RWPE1 (cell line): ENCODE measurements around the gene TMEM63B.

Experiments used
- CTCF ChIA-PET: fragments of 350-600 bp; sonication (Branson Sonifier 250); formaldehyde crosslinking; extraction: SDS; loops from one replicate; lab custom pipeline; 2021; lab: Yijun Ruan, JAX
- POLR2A ChIA-PET: fragments of 400-600 bp; formaldehyde crosslinking; extraction: SDS; loops from one replicate; lab custom pipeline; 2020; ENCODE audit warnings: antibody characterized with exemption; ENCODE audit not compliant: low non-redundant PET; lab: Yijun Ruan, JAX
- DNase-seq: peaks from one replicate; pipeline ENCODE4 v3.0.0; 2012; ENCODE audit warnings: low spot score
- H3K27ac ChIP-seq: fragments of 450-650 bp; 2 replicates; pipeline ENCODE4 v1.5.1; 2017
- CTCF ChIP-seq: fragments of 450-650 bp; conservative IDR thresholded peaks from 2 replicates; pipeline ENCODE4 v1.5.1; 2017; ENCODE audit warnings: low read depth, mild to moderate bottlenecking

TMEM63B gene

DNA sequence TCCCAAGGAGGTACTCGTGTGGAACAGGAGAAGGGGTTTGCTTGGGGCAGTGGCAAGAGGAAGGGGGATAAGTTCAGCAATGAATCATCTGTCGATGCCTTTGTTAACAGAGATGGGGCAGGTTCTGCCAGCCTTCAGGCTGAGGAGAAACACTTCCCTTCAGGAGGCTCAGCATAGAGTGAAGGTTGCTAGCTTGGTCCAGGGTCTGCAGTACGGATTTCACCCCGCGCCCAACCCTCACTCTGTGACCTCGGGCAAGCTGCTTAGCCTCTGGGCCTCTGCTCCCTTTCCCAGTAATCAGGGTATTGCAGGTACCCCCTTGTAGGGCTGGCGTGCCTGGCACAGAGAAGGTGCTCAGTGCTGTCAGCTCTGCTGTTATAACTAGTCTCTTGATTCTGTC, 38.8 kb downstream of the TMEM63B start:
- ChIA-PET POLR2A (no interaction called here), CTCF (no interaction called here)
- H3K27ac ChIP-seq, result no peak overlapping the region
- DNase-seq, result no peak
- no peak for TF ChIP-seq CTCF

DNA sequence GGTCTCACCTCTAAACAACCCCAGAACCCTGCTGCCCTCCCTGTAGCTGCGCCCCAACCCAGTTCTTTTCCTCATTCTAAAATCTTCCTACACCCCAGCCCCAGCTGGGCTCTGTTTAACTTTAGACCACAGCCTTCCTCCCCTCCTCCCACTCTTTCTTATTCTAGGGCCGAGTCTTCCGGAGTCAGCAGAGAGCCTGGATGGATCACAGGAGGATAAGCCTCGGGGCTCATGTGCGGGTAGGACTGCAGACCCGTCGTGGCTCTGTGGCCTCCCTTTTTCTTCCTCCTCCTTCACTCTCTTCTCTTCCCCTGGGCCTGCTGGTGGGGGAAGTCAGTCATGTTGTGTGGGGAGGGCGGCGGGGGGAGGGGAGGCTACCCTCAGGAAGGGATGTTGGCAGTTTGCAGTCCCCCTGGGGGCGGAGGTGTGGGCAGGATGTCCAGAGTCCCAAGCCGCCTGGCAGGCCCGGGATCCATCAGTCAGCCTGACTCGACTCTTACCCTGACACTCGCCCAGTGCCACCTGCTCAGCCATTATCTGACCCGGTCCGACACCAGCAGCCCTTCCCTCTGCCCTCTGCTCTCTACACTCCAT, 39.3 kb downstream of the TMEM63B start:
- no peak overlapping the region for H3K27ac ChIP-seq
- TF ChIP-seq CTCF, result no peak
- DNase-seq, result no peak
- POLR2A ChIA-PET, result no interaction called here
- CTCF ChIA-PET, result no interaction called here

DNA sequence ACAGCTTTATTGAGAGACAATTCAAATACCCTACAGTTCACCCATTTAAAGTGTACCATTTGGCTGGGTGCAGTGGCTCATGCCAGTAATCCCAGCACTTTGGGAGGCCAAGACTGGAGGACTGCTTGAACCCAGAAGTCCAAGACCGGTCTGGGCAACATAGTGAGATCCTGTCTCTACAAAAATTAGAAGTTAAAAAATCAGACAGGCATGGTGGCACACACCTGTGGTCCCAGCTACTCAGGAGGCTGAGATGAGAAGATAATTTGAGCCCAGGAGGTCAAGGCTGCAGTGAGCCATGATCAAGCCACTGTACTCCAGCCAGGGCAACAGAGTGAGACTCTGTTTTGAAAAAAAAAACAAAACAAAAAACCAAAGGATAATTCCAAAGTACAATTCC, 40.2 kb downstream of the TMEM63B start:
- ChIA-PET CTCF (no interaction called here), POLR2A (no interaction called here)
- DNase-seq, result no peak
- no peak overlapping the region for H3K27ac ChIP-seq
- no peak for TF ChIP-seq CTCF

GRCh38 chr6:44169154-44169553, 41.8 kb downstream of the TMEM63B start:
- peak overlapping the region; percentile 61 for H3K27ac ChIP-seq

DNA sequence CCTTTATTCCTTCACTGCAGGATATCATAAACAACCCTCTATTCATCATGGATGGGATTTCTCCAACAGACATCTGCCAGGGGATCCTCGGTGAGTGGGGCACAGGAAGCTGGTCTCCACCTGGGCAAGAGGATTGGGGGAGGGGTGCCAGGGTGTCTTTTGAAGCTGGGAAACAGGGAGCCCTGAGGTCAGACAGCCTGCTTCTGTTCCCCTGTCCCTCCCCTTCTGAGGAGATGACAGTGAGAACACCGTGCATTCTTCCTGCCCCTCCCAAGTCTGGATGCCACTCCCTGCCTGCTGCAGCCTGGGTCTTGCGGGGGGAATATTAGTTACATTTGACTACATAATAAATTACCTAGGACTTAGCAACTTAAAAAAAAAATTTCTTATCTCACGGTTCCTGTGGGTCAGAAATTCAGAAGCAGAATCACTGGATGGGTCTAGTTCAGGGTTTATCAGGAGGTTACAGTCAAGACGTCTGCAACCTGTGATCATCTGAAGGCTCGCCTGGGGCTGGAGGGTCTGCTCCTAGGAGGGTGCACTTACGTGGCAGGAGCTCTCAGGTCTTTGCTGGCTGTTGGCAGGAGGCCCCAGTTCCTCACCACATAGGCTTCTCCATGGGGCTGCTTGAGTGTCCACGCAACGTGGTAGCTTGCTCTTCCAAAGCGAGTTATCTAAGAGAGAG, 42.7 kb downstream of the TMEM63B start:
- peak overlapping the region; percentile 61 for H3K27ac ChIP-seq
- no peak for TF ChIP-seq CTCF
- CTCF ChIA-PET, result interaction anchor here (0.5 kb wide), 1 partner anchor 9 kb away, joined by 4 read pairs; no protein-coding TSS in a partner anchor
- no peak for DNase-seq
- POLR2A ChIA-PET, result no interaction called here

More at GRCh38 chr6:44169154-44169553, 41.8 kb downstream of the TMEM63B start:
- POLR2A ChIA-PET, result no interaction called here
- no peak for TF ChIP-seq CTCF
- DNase-seq, result no peak
- CTCF ChIA-PET, result no interaction called here

- CTCF ChIA-PET, result interaction anchor here (0.6 to 2.0 kb wide), 10 partner anchors 8 to 254 kb away, joined by 3 to 11 read pairs (median 4); partner anchors contain the start of gene SLC35B2
- POLR2A ChIA-PET, result no interaction called here
- no peak overlapping the region; the same call in 1 of the 2 replicates for H3K27ac ChIP-seq
These were observed 44.7 kb downstream of the TMEM63B start for GRCh38 chr6:44171899-44172546.

More at GRCh38 chr6:44171899-44172546, 44.7 kb downstream of the TMEM63B start:
- TF ChIP-seq CTCF, result no peak
- no peak for DNase-seq
